Trophoblast cell (in vitro differentiated cells and primary cell): ENCODE data around the gene TAP2.

Experiments used
- DNase-seq, 2 donors: peaks; one replicate each; pipeline ENCODE4 v3.0.0-alpha.2; 2016
- H2AFZ ChIP-seq: 2 replicates; pipeline ENCODE4 v1.6.1; 2013; ENCODE audit warnings: low read length, moderate library complexity, mild to moderate bottlenecking; ENCODE audit not compliant: insufficient read depth, poor library complexity
- H2AK5ac ChIP-seq: 2 replicates; pipeline ENCODE4 v1.6.1; 2013; ENCODE audit warnings: mild to moderate bottlenecking, low read length
- H2BK120ac ChIP-seq: 2 replicates; pipeline ENCODE4 v1.6.1; 2013; ENCODE audit warnings: low read length, mild to moderate bottlenecking, moderate library complexity; ENCODE audit not compliant: insufficient read depth, poor library complexity
- H2BK12ac ChIP-seq: 2 replicates; pipeline ENCODE4 v1.6.1; 2013; ENCODE audit warnings: mild to moderate bottlenecking, low read length, moderate library complexity
- H2BK5ac ChIP-seq: 2 replicates; pipeline ENCODE4 v1.6.1; 2013; ENCODE audit warnings: low read length, low read depth, moderate library complexity, mild to moderate bottlenecking; ENCODE audit not compliant: poor library complexity
- H3K14ac ChIP-seq: 2 replicates; pipeline ENCODE4 v1.6.1; 2013; ENCODE audit warnings: mild to moderate bottlenecking, low read length
- H3K18ac ChIP-seq: 2 replicates; pipeline ENCODE4 v1.6.1; 2013; ENCODE audit warnings: mild to moderate bottlenecking, low read length
- H3K23ac ChIP-seq: 2 replicates; pipeline ENCODE4 v1.6.1; 2013; ENCODE audit warnings: low read length
- H3K27ac ChIP-seq: 2 replicates; pipeline ENCODE4 v1.5.1; 2013; ENCODE audit warnings: low read depth, mild to moderate bottlenecking, inconsistent platforms, low read length, moderate library complexity
- H3K27me3 ChIP-seq: 2 replicates; pipeline ENCODE4 v1.6.1; 2013; ENCODE audit warnings: inconsistent platforms, mild to moderate bottlenecking, low read length, moderate library complexity; ENCODE audit not compliant: insufficient read depth
- H3K36me3 ChIP-seq, 2 experiments: 1 replicate in 1 of 2; 2 replicates in 1 of 2; pipeline ENCODE4 v1.6.1; 2013; ENCODE audit warnings: low read length in 2 of 2, mild to moderate bottlenecking in 2 of 2, moderate library complexity in 1 of 2; ENCODE audit not compliant: insufficient read depth in 2 of 2, control insufficient read depth in 1 of 2
- H3K4ac ChIP-seq: 2 replicates; pipeline ENCODE4 v1.6.1; 2013; ENCODE audit warnings: low read depth, mild to moderate bottlenecking, low read length, moderate library complexity
- H3K4me1 ChIP-seq, 2 experiments: 1 replicate in 1 of 2; 2 replicates in 1 of 2; pipeline ENCODE4 v1.6.1; 2013; ENCODE audit warnings: low read length in 2 of 2, mild to moderate bottlenecking in 2 of 2, moderate library complexity in 1 of 2; ENCODE audit not compliant: insufficient read depth in 2 of 2, control insufficient read depth in 1 of 2
- H3K4me2 ChIP-seq: 2 replicates; pipeline ENCODE4 v1.6.1; 2013; ENCODE audit warnings: inconsistent platforms, mild to moderate bottlenecking, low read length, moderate library complexity
- H3K4me3 ChIP-seq: 2 replicates; pipeline ENCODE4 v1.5.1; 2013; ENCODE audit warnings: mild to moderate bottlenecking, low read depth, low read length, inconsistent platforms
- H3K79me1 ChIP-seq: one replicate; pipeline ENCODE4 v1.6.1; 2013; ENCODE audit warnings: low read length
- H3K79me2 ChIP-seq: 2 replicates; pipeline ENCODE4 v1.6.1; 2013; ENCODE audit warnings: low read length, mild to moderate bottlenecking; ENCODE audit not compliant: control insufficient read depth, insufficient read depth, poor library complexity
- H3K9ac ChIP-seq: 2 replicates; pipeline ENCODE4 v1.6.1; 2013; ENCODE audit warnings: mild to moderate bottlenecking, low read length
- H3K9me3 ChIP-seq: 2 replicates; pipeline ENCODE4 v1.6.1; 2013; ENCODE audit warnings: low read depth, mild to moderate bottlenecking, control low read depth, inconsistent platforms, low read length; ENCODE audit not compliant: insufficient read depth
- H4K12ac ChIP-seq: 2 replicates; pipeline ENCODE4 v1.6.1; 2013; ENCODE audit warnings: low read depth, mild to moderate bottlenecking, low read length, moderate library complexity
- H4K8ac ChIP-seq: 2 replicates; pipeline ENCODE4 v1.6.1; 2013; ENCODE audit warnings: low read depth, mild to moderate bottlenecking, low read length, moderate library complexity
- H4K91ac ChIP-seq: one replicate; pipeline ENCODE4 v1.6.1; 2013; ENCODE audit warnings: low read depth, mild to moderate bottlenecking, low read length, moderate library complexity
- WGBS: extraction: QIAGEN DNeasy Blood & Tissue Kit; methylation state at CpG from one replicate; pipeline ENCODE4 v1.1.7; 2013; ENCODE audit warnings: missing lambda C conversion rate; ENCODE audit not compliant: insufficient read length, insufficient coverage; ENCODE audit errors: extremely low coverage; 5-methylcytosine and 5-hydroxymethylcytosine counted together

Gene TAP2

GRCh38 chr6:32815996-32816395, 22.5 kb downstream of the TAP2 start:
- Histone ChIP-seq H3K4me2 (no peak overlapping the region), H2BK5ac (no peak overlapping the region), H3K23ac (no peak overlapping the region), H3K79me1 (peaks cover 3% of the 10 kb centered on the region), H3K36me3 (no peaks in the 10 kb centered on the region), H3K14ac (no peak overlapping the region), H3K4me3 (no peak overlapping the region), H3K18ac (no peak overlapping the region), H3K79me2 (no peaks in the 10 kb centered on the region), H2AFZ (no peak overlapping the region), H3K9ac (no peak overlapping the region), H3K4me1 (peaks cover 13 to 15% of the 10 kb centered on the region in 2 experiments), H4K12ac (no peak overlapping the region), H3K4ac (no peak overlapping the region), H3K27ac (no peak overlapping the region), H3K9me3 (no peaks in the 10 kb centered on the region), H2BK12ac (no peak overlapping the region), H4K8ac (no peak overlapping the region), H3K27me3 (no peaks in the 10 kb centered on the region), H2BK120ac (no peak overlapping the region), H4K91ac (no peak overlapping the region), H2AK5ac (no peak overlapping the region)
- WGBS: no CpG with 5 or more reads among the region's 2 CpGs
- DNase-seq: no peak

- no CpG with 5 or more reads among the region's 5 CpGs for WGBS
- no peak for DNase-seq
- H3K36me3 ChIP-seq: no peaks in the 10 kb centered on the region
- no peak overlapping the region for H2BK12ac ChIP-seq
- H2BK120ac ChIP-seq: no peak overlapping the region
- H3K18ac ChIP-seq: no peak overlapping the region
- H3K14ac ChIP-seq: no peak overlapping the region
- no peak overlapping the region for H3K4me3 ChIP-seq
- H3K4ac ChIP-seq: no peak overlapping the region
- H3K23ac ChIP-seq: no peak overlapping the region
- H3K27ac ChIP-seq: no peak overlapping the region
- no peak overlapping the region for H4K8ac ChIP-seq
- H2AK5ac ChIP-seq: peak overlapping the region; percentile 26
- H3K79me2 ChIP-seq: no peaks in the 10 kb centered on the region
- peak overlapping the region; percentile 4 for H3K4me2 ChIP-seq
- H3K27me3 ChIP-seq: no peaks in the 10 kb centered on the region
- H3K9me3 ChIP-seq: no peaks in the 10 kb centered on the region
- H3K79me1 ChIP-seq: peaks cover 3% of the 10 kb centered on the region
- no peak overlapping the region for H4K91ac ChIP-seq
- no peak overlapping the region for H4K12ac ChIP-seq
- H2BK5ac ChIP-seq: no peak overlapping the region
- peaks cover 13% of the 10 kb centered on the region in 2 experiments for H3K4me1 ChIP-seq
- no peak overlapping the region for H2AFZ ChIP-seq
- H3K9ac ChIP-seq: no peak overlapping the region
Observed at GRCh38 chr6:32815115-32815514, 23.4 kb downstream of the TAP2 start.

DNA sequence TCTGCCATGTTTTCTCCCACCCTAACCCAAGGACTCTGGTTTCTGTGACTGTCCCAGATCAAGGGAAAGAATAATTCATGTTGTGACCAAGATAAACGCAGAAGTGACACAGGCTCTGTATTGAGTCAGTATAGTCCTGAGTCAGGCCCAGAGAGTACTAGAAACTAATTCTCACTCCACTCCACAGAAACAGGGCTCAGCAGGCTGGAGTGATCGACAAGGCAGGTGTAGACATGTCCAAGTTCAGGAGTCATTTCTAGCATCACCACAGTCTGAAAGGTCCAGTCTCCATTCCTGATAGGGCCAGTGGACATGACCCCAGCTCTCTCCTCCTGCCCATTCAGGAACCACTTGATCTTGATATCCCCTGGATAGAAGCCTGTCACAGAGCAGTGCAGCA, 24.4 kb downstream of the TAP2 start:
- Histone ChIP-seq H2AFZ (no peak overlapping the region), H3K79me2 (no peaks in the 10 kb centered on the region)
- no CpG with 5 or more reads among the region's 2 CpGs for WGBS

GRCh38 chr6:32809171-32809570, 29.4 kb downstream of the TAP2 start:
- Histone ChIP-seq H3K9ac (no peak overlapping the region), H2BK12ac (no peak overlapping the region), H4K91ac (no peak overlapping the region), H3K4me1 (no peaks in the 10 kb centered on the region), H3K4ac (no peak overlapping the region), H3K27me3 (no peaks in the 10 kb centered on the region), H3K18ac (no peak overlapping the region), H3K4me2 (no peak overlapping the region), H3K23ac (no peak overlapping the region), H2BK5ac (no peak overlapping the region), H3K4me3 (no peak overlapping the region), H4K8ac (no peak overlapping the region), H3K14ac (no peak overlapping the region), H2AK5ac (no peak overlapping the region), H3K36me3 (no peaks in the 10 kb centered on the region), H2BK120ac (no peak overlapping the region), H2AFZ (no peak overlapping the region), H3K27ac (no peak overlapping the region), H3K9me3 (no peaks in the 10 kb centered on the region), H3K79me2 (no peaks in the 10 kb centered on the region), H3K79me1 (no peaks in the 10 kb centered on the region), H4K12ac (no peak overlapping the region)
- WGBS: no CpG with 5 or more reads among the region's 1 CpG
- DNase-seq: no peak

More for the DNA sequence above, 24.4 kb downstream of the TAP2 start:
- Histone ChIP-seq H3K79me1 (peaks cover 3% of the 10 kb centered on the region), H2BK12ac (no peak overlapping the region), H2BK120ac (no peak overlapping the region), H3K4me1 (peaks cover 8% of the 10 kb centered on the region in 2 experiments), H3K4me3 (no peak overlapping the region), H3K9ac (no peak overlapping the region), H3K14ac (no peak overlapping the region), H3K27ac (no peak overlapping the region), H3K4ac (no peak overlapping the region), H4K12ac (no peak overlapping the region), H4K8ac (no peak overlapping the region), H3K23ac (no peak overlapping the region), H3K9me3 (no peaks in the 10 kb centered on the region), H2AK5ac (no peak overlapping the region), H3K36me3 (no peaks in the 10 kb centered on the region), H3K18ac (no peak overlapping the region), H3K4me2 (no peak overlapping the region), H3K27me3 (no peaks in the 10 kb centered on the region), H4K91ac (no peak overlapping the region), H2BK5ac (no peak overlapping the region)
- no peak for DNase-seq
